ENCODE data around the gene RTEL1. TPM values are rescaled to one million over a fixed set of nuclear protein-coding genes. Genes with fewer than 3 reads are reported as not detected.
"Not testable (repeated sequence)": the region's sequence is repeated elsewhere in the genome, so short reads cannot be mapped to it uniquely, and the experiment has no call there.

Gene RTEL1
- total and polyA plus RNA-seq, 2 donors (not counting 1 experiment from before 2014, with no cell fraction given), result 15.1 to 32.6 TPM

GRCh38 chr20:63648190-63648589, 9.9 kb upstream of the RTEL1 start:
- H3K4me3 Mint-ChIP-seq, result no peak overlapping the region

DNA sequence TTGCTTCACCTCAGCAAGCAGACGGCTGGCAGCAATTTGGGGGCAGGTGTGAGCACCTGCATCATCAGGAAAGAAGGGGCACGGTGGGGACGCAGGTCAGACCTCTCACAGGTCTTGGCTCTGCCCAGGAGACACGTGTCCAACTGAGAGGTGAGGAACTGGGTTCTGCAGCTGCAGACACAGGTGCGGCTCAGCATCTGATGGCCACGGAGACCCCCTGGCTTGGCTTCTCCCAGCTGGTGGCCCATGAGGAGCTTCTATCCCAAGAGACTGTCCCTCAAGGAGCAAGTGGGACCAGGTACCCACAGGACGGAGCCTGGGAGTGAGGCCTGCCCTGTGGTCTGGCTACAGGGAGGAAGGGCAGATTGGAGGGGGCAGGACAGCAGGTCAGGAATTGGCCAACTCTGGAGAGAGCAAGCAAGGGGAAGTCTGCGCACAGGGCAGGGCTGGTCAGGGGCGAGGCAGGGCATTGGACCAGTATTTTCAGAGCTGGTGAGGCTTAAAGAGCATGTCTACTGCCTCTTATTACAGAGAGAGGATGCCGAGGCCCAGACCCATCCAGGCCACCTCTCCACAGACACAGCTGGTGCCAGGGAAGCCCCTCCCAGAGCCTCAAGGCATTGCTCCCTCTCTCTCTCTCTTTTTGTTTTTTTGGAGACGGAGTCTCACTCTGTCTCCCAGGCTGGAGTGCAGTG, 9.1 kb upstream of the RTEL1 start:
- 80% methylated on average over 9 of the region's 11 CpGs for WGBS (ENCODE audit: insufficient coverage)
- Histone ChIP-seq H3K4me1 (ENCODE audit: control insufficient read depth in 2 of 2, insufficient read depth in 2 of 2, low read length in 2 of 2) (peaks cover 13 to 19% of the 10 kb centered on the region in 2 donors), H4K20me1 (ENCODE audit: control insufficient read depth, insufficient read depth, low read length, poor library complexity, severe bottlenecking) (no peaks in the 10 kb centered on the region), H3K27ac (ENCODE audit: low read length in 2 of 2) (no peak overlapping the region), H3K27me3 (replicated peaks in 1 of 4; ENCODE audit: control extremely low read depth in 1 of 4, control insufficient read depth in 3 of 4, insufficient read depth in 4 of 4, low read length in 3 of 4) (peaks cover 0 to 9% (median 3%) of the 10 kb centered on the region in 4 experiments), H2AFZ (ENCODE audit: insufficient read depth, low read depth, low read length, poor library complexity, severe bottlenecking) (no peak overlapping the region), H3K9ac (ENCODE audit: low read length) (no peak overlapping the region), H3K36me3 (replicated peaks in 1 of 2; ENCODE audit: control extremely low read depth in 1 of 2, control insufficient read depth in 1 of 2, extremely low read depth in 1 of 2, insufficient read depth in 2 of 2, low read length in 1 of 2) (no peaks in the 10 kb centered on the region), H3K9me3 (ENCODE audit: control extremely low read depth in 1 of 3, control insufficient read depth in 2 of 3, insufficient read depth in 1 of 3, low read length in 2 of 3) (peaks cover 0 to under 1% (median 0%) of the 10 kb centered on the region in 3 donors), H3K4me2 (replicated peaks; ENCODE audit: low read depth, low read length, poor library complexity, severe bottlenecking) (no peak overlapping the region), H3K4me3 (ENCODE audit: control extremely low read depth in 1 of 5, extremely low read depth in 1 of 5, insufficient read depth in 1 of 5, low read depth in 2 of 5, low read length in 4 of 5) (no peak overlapping the region), H3K79me2 (ENCODE audit: control insufficient read depth, insufficient read depth, low read length) (no peaks in the 10 kb centered on the region)
- ChIA-PET POLR2A (no interaction called here), CTCF (interaction anchor here (1.2 kb wide), 1 partner anchor 13 kb away, joined by 4 read pairs; no protein-coding TSS in a partner anchor)
- no peak overlapping the region for H3K4me3 Mint-ChIP-seq
- TF ChIP-seq, protein P1, sequence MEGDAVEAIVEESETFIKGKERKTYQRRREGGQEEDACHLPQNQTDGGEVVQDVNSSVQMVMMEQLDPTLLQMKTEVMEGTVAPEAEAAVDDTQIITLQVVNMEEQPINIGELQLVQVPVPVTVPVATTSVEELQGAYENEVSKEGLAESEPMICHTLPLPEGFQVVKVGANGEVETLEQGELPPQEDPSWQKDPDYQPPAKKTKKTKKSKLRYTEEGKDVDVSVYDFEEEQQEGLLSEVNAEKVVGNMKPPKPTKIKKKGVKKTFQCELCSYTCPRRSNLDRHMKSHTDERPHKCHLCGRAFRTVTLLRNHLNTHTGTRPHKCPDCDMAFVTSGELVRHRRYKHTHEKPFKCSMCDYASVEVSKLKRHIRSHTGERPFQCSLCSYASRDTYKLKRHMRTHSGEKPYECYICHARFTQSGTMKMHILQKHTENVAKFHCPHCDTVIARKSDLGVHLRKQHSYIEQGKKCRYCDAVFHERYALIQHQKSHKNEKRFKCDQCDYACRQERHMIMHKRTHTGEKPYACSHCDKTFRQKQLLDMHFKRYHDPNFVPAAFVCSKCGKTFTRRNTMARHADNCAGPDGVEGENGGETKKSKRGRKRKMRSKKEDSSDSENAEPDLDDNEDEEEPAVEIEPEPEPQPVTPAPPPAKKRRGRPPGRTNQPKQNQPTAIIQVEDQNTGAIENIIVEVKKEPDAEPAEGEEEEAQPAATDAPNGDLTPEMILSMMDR (IDR thresholded peaks at IDR 0.05), result no peak
- no peak for TF ChIP-seq EZH2 (IDR thresholded peaks at IDR 0.05; ENCODE audit: borderline replicate concordance, insufficient read depth, low read depth, low read length, poor library complexity, severe bottlenecking)
- H3K9me3 Mint-ChIP-seq (ENCODE audit: insufficient read depth), result no peaks in the 10 kb centered on the region
- intact Hi-C loops (cut with micrococcal nuclease), result no loop called here
- H3K27me3 Mint-ChIP-seq, result peaks cover 4% of the 10 kb centered on the region
- H3K4me1 Mint-ChIP-seq, result peaks cover 9% of the 10 kb centered on the region
- H3K27ac Mint-ChIP-seq, result no peak overlapping the region
- DNase-seq (no peak), ATAC-seq (ENCODE audit: low read depth) (no peak)

More at GRCh38 chr20:63648190-63648589, 9.9 kb upstream of the RTEL1 start:
- Histone ChIP-seq H3K9ac (ENCODE audit: low read length) (no peak overlapping the region), H3K36me3 (replicated peaks in 1 of 2; ENCODE audit: control extremely low read depth in 1 of 2, control insufficient read depth in 1 of 2, extremely low read depth in 1 of 2, insufficient read depth in 2 of 2, low read length in 1 of 2) (no peaks in the 10 kb centered on the region), H3K79me2 (ENCODE audit: control insufficient read depth, insufficient read depth, low read length) (no peaks in the 10 kb centered on the region), H3K9me3 (ENCODE audit: control extremely low read depth in 1 of 3, control insufficient read depth in 2 of 3, insufficient read depth in 1 of 3, low read length in 2 of 3) (no peaks in the 10 kb centered on the region), H3K4me3 (ENCODE audit: control extremely low read depth in 1 of 5, extremely low read depth in 1 of 5, insufficient read depth in 1 of 5, low read depth in 2 of 5, low read length in 4 of 5) (no peak overlapping the region), H3K4me1 (ENCODE audit: control insufficient read depth in 2 of 2, insufficient read depth in 2 of 2, low read length in 2 of 2) (peaks cover 7 to 12% of the 10 kb centered on the region in 2 donors), H2AFZ (ENCODE audit: insufficient read depth, low read depth, low read length, poor library complexity, severe bottlenecking) (no peak overlapping the region), H3K4me2 (replicated peaks; ENCODE audit: low read depth, low read length, poor library complexity, severe bottlenecking) (no peak overlapping the region), H4K20me1 (ENCODE audit: control insufficient read depth, insufficient read depth, low read length, poor library complexity, severe bottlenecking) (no peaks in the 10 kb centered on the region), H3K27me3 (replicated peaks in 1 of 4; ENCODE audit: control extremely low read depth in 1 of 4, control insufficient read depth in 3 of 4, insufficient read depth in 4 of 4, low read length in 3 of 4) (peaks cover 0 to 3% (median 1%) of the 10 kb centered on the region in 4 experiments), H3K27ac (ENCODE audit: low read length in 2 of 2) (no peak overlapping the region)
- ATAC-seq (ENCODE audit: low read depth), result no peak
- H3K9me3 Mint-ChIP-seq (ENCODE audit: insufficient read depth), result no peaks in the 10 kb centered on the region
- H3K27me3 Mint-ChIP-seq, result peaks cover 4% of the 10 kb centered on the region
- intact Hi-C loops (cut with micrococcal nuclease), result no loop called here
- WGBS (ENCODE audit: insufficient coverage), result no CpG with 5 or more reads among the region's 6 CpGs
- peaks cover 6% of the 10 kb centered on the region for H3K4me1 Mint-ChIP-seq
- no peak for TF ChIP-seq EZH2 (IDR thresholded peaks at IDR 0.05; ENCODE audit: borderline replicate concordance, insufficient read depth, low read depth, low read length, poor library complexity, severe bottlenecking)
- TF ChIP-seq, protein P1 (IDR thresholded peaks at IDR 0.05), result no peak
- no peak overlapping the region for H3K27ac Mint-ChIP-seq
- no peak for DNase-seq
- ChIA-PET POLR2A (no interaction called here), CTCF (no interaction called here)

- H3K4me3 Mint-ChIP-seq; H4K20me1 ChIP-seq (ENCODE audit: control insufficient read depth, insufficient read depth, low read length, poor library complexity, severe bottlenecking); H3K9me3 Mint-ChIP-seq (ENCODE audit: insufficient read depth); H3K36me3 ChIP-seq (replicated peaks in 1 of 2; ENCODE audit: control extremely low read depth in 1 of 2, control insufficient read depth in 1 of 2, extremely low read depth in 1 of 2, insufficient read depth in 2 of 2, low read length in 1 of 2); H3K9ac ChIP-seq (ENCODE audit: low read length); H3K27ac Mint-ChIP-seq; ATAC-seq (ENCODE audit: low read depth); H2AFZ ChIP-seq (ENCODE audit: insufficient read depth, low read depth, low read length, poor library complexity, severe bottlenecking); H3K4me3 ChIP-seq (ENCODE audit: control extremely low read depth in 1 of 5, extremely low read depth in 1 of 5, insufficient read depth in 1 of 5, low read depth in 2 of 5, low read length in 4 of 5); intact Hi-C loops (cut with micrococcal nuclease); CTCF ChIA-PET; DNase-seq; H3K4me2 ChIP-seq (replicated peaks; ENCODE audit: low read depth, low read length, poor library complexity, severe bottlenecking); H3K27ac ChIP-seq (ENCODE audit: low read length in 2 of 2); H3K79me2 ChIP-seq (ENCODE audit: control insufficient read depth, insufficient read depth, low read length); H3K27me3 Mint-ChIP-seq; H3K9me3 ChIP-seq (ENCODE audit: control extremely low read depth in 1 of 3, control insufficient read depth in 2 of 3, insufficient read depth in 1 of 3, low read length in 2 of 3): not testable (repeated sequence)
- POLR2A ChIA-PET, result interaction anchor here (0.6 kb wide), 2 partner anchors 19 to 98 kb away, joined by 3 to 5 read pairs; no protein-coding TSS in a partner anchor
- no CpG with 5 or more reads among the region's 25 CpGs for WGBS (ENCODE audit: insufficient coverage)
- H3K27me3 ChIP-seq (replicated peaks in 1 of 4; ENCODE audit: control extremely low read depth in 1 of 4, control insufficient read depth in 3 of 4, insufficient read depth in 4 of 4, low read length in 3 of 4), result peaks cover 0 to 23% (median 11%) of the 10 kb centered on the region in 4 experiments
- peaks cover 15 to 26% of the 10 kb centered on the region in 2 donors for H3K4me1 ChIP-seq (ENCODE audit: control insufficient read depth in 2 of 2, insufficient read depth in 2 of 2, low read length in 2 of 2)
- H3K4me1 Mint-ChIP-seq, result peaks cover 11% of the 10 kb centered on the region
Measured at GRCh38 chr20:63650486-63650885, 7.6 kb upstream of the RTEL1 start.
